CD4-positive, alpha-beta T cell treated with Interleukin-6 for 4 hours (primary cell): Measurements from ENCODE around the gene ADGRG1.

Experiments used
- DNase-seq: peaks from one replicate; pipeline ENCODE4 v3.0.0-alpha.2; 2020; ENCODE audit warnings: mixed read lengths

ADGRG1 gene

DNA sequence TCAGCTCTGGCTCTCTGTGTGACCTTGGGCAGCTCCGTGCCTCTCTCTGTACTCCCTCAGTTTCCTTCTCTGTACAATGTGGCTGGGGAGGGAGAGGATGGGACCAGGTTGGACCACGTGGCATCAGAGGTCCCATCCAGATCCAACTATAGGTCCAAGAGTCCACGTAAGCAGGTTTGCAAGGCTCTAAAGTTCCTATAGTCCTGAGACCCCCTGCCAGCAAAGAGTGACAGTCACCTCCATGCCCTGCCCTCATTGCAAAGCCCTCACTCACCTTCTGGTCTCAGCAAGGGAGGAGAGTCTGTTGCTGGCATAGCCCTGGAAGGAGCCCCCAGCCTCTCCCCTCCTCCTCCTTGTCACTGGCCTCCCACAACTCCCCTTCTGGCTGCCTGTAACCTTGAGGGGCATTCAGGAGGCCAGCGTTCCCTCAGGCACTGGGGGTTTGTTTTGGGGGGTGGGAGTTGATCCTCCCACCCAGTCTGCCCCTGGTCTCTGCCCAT is 60.1 kb downstream of the ADGRG1 start:
- DNase-seq = no peak

DNA sequence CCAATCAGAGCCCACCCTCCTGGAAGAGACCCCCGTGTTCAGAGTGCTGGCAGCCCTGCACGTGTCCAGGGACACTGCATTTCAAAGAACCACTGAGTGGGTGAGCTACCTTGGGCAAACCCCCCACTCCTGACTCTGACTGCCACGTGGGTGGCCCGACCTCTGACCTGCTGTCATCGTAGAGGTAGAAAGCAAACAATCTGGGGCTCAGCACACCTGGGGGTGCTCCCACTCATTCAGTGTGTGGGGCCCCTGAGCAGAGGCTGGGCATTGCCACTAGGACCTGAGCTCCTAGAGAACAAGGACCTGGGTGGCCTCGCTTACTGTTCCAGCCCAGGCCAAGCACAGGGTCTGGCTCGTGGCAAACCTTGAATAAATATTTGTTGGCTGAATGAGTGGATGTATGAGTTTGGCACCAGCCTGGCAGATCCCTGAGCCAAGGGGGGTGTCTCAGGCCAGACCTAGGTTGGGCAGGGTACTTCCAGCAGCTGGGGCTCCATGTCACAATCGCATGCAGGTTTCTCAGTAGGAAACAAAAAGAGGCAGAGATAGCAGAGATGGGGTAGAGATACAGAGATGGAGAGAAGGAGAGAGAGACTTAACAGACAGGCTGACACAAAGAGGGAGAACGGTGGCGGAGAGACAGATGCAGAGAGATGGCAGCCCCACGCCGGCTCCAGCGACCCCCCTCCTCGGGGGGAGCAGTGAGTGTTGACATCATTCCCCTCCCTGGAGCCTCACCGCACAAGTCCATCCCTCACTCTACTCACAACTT is 60.7 kb downstream of the ADGRG1 start:
- no peak for DNase-seq

DNA sequence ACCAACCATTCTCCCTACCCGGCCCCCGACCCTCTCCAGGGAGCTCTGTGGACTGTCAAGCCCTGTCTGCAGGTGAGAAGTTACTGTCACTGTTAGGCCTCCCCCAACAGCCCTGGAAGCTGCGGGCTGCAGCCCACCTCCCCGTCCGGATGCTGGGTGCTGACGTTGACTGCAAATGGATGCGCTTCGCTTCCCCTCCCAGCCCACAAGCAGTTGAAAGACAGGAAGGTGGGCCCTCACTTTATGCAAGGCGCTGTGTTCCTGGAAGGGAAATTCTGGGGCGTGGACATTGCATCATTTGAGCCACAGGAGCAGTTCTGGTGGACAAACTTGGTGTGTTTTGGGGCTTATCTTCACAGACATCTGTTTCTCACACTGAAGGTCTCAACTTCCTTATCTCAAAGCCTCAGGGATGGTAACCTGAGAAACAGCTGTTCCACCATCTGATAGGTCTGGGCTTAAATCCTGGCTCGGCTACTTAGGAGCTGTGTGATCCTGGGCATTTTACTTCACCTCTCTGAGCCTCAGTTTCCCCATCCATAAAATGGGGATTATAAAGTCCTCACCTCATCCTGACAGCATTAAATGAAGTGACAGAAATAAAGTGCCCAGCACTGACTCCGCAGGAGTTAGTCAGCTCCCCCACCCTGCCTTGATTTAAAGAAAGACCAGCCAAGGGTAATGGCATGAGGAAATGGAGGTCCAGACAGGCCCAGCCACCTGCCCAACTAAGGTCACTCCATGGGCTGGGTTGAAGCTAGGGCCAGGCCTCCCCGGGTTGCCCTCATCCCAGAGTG is 61.5 kb downstream of the ADGRG1 start:
- peak; percentile 53 for DNase-seq

DNA sequence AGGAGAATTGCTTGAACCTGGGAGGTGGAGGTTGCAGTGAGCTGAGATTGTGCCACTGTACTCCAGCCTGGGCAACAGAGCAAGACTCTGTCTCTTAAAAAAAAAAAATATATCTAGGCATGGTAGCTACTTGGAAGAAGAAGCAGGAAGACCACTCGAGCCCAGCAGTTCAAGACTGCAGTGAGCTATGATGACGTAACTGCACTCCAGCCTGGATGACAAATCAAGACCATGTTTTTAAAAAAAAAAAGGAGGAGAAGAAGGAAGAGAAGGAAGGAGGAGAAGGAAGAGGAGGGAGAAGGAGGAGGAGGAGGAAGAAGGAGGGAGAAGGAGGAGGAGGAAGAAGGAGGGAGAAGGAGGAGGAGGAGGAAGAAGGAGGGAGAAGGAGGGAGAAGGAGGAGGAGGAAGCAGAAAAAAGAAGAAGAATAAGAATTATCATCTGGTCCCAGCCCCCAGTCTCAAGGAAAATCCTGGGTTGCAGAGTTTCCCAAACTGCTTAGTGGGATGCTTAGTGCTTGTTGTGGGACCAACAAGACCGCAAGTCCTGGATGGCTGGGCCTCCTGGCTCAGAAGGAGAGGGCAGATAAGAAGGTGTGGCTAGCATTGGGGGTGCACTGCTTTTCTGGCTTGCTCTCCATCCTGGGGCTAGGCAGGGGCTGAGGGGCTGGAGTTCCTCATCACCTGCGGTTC is 62.5 kb downstream of the ADGRG1 start:
- DNase-seq = no peak

GRCh38 chr16:57692636-57693035 is 64.2 kb downstream of the ADGRG1 start:
- no peak for DNase-seq

DNA sequence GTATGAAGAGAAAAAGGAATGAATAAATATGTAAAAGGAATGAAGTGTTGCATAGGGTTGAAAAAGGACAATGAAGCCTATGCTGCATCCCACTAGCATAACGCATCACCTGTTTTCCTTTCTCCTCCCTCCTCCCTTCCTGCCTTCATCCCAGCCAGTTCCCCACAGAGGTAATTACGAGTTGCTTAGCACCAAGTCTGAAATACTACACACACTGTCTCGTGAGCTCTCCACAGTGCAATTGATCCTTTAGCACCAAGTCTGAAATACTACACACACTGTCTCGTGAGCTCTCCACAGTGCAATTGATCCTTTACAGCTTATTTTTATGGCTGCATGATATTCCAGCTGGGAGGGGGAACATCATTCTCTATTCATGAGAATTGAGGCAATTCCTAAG is 65.1 kb downstream of the ADGRG1 start:
- DNase-seq = no peak

DNA sequence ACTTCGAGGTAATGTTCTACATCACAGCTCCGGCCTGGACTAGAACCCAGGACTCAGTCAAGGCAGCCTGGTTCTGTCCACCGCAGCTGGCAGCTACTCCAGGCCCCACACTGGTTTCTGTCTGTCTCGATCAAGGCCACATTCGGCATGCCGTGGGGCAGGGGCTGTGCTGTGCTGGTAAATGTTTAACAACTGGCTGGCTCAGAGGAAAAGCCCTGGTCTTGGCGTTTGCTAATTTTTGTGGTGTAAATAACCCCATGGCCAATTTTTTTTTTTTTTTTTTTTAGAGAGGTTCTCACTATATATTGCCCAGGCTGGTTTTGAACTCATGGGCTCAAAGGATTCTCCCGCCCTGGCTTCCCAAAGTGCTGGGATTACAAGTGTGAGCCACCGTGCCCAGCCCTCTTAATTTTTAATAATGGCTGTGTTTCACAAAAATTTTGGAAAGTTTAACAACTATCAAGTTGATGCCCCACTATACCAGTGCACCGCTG is 65.8 kb downstream of the ADGRG1 start:
- DNase-seq = no peak

DNA sequence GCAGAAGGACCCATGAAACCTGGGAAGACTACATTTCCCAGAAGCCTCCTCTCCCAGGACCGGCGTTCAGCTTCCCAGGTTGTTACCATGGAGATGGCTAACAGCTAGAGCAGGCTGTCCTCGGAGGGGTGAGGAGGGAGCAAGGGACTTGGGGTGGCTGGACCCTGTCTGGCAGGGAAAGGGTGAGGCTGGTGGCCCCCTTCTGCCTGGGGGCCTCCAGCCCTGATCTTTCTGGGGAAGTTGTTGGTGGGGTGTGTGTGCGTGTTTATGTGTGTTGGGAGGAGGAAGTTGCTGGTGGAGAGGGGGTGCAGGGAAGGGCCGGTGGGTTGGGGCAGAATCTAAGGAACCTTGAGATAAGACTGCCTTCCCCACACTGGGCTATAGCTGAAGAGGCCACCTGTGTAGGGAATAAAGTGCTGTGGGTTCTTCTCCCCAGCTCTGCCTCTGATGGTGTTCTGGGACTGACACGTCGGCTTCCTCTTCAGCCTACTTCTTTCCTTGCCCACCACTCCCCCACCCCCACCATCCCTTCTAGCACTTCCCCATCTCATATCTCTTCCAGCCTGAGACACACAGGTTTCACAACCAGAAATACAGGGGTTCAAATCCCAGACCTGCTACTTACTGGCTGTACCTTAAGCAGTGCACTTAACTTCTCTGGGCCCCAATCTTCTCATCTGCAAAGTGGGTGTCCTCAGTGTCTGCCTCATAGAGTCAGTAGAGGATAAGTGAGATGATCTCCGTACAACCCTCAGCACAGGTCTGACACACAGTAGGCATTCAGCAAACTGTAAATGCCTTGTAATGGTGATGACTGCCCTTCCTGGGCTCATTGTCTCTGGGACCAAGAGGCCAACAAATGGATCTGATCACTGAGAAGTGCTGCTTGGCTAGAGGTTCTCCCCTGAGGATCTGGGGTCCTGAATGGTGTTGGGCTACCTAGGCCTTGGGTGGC is 66.6 kb downstream of the ADGRG1 start, which contains the start of gene DRC7:
TSS of gene DRC7 (plus strand) at position 82 of the 955 bp plus-strand sequence. CDS start 3,144 bp downstream, outside the sequence.
- DNase-seq = peak; percentile 6

- no peak for DNase-seq
Measured at GRCh38 chr16:57695680-57696069, 67.2 kb downstream of the ADGRG1 start.

- DNase-seq = no peak
Measured at GRCh38 chr16:57696240-57696639, 67.8 kb downstream of the ADGRG1 start.

DNA sequence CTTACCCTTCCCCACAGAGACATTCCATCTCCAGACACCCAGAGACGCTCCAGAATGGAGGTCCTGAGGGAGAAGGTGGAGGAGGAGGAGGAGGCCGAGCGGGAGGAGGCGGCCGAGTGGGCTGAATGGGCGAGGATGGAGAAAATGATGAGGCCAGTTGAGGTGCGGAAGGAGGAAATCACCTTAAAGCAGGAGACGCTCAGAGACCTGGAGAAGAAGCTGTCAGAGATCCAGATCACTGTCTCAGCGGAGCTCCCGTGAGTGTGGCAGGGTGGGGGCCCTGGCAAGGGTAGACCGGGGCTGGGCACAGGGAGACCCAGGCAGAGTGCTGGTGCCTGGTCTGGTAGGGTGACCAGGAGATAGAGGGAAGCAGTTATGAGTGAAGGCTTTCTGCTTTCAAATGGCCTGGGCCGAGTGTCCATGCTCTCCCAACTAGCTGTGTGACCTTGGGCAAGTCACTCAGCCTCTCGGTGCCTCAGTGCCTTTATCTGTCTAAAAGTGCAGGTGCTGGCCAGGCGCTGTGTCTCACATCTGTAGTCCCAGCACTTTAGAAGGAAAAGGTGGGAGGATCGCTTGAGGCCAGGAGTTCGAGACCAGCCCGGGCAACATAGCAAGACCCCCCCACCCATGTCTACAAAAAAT is 69.6 kb downstream of the ADGRG1 start:
- no peak for DNase-seq

- no peak for DNase-seq
Measured at GRCh38 chr16:57698812-57699405, 70.5 kb downstream of the ADGRG1 start.

- DNase-seq = no peak
Measured at GRCh38 chr16:57699481-57699880, 71.1 kb downstream of the ADGRG1 start.

GRCh38 chr16:57699899-57700298 is 71.5 kb downstream of the ADGRG1 start:
- no peak for DNase-seq

DNA sequence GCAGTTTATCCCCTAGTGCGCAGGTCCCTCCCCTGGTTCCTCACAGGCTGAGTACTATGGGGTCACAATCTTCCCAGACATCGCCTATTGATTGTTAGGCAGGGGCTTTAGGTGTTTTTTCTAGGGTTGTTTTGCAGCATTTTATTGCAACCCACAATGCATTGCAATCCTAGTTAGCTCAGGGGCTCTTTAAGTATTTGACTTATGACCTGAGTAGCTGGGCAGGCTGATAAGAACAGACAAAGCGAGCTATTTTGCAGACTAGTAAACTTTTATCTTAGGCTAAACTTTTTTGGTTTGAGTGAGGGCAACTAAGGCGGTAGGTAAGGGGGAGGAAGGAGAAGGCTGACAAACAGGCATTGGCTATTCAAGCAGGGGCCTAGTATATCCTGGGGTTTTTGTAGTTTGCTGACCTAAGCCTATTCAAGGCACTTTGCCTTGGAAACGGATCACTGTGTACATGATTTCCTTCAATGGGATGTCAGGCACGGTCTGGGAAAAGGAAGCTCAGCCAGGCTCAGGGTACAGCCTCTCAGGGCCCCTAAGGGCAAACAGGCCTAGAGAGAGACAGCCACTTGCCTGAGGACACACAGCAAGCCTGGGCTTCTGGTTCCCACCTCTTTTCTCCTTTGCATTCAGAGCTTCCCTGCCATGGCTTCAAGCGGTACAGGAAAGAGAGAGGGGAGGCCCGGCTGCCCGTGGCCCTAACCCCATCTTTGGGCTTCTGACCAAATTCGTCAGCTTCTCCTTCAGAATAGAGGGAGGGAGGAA is 72.5 kb downstream of the ADGRG1 start:
- no peak for DNase-seq

DNA sequence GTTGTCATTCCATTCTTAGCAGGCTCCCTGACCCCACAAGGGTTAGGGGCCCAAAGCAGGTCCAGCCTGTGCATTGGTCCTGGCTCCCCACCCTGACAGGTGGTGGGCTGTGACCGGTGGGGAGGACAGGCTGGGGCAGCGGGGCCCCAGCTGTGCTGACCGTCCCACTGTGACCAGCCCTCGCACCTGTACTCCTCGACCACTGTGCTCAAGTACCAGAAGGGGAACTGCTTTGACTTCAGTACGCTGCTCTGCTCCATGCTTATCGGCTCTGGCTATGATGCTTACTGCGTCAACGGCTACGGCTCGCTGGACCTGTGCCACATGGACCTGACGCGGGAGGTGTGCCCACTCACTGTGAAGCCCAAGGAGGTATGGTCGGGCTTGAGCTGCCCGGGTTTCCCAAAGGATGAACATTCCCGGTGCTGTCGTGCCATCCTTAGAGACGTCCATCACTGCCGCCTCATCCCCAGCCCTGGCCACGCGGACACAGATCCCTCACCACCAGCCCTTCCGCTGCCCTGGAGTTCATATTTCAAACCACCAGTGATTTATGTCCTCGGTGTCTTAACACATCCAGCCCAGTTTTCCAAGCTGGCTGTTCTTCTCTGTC is 73.4 kb downstream of the ADGRG1 start:
- DNase-seq = no peak

- DNase-seq = no peak
Measured at GRCh38 chr16:57703416-57704010, 75.1 kb downstream of the ADGRG1 start.

GRCh38 chr16:57704011-57704904 is 75.8 kb downstream of the ADGRG1 start:
- no peak for DNase-seq
